Sigmoid colon (tissue), 4 donors: ENCODE results near the gene ENTPD2.

Experiments
- EP300 ChIP-seq, 4 donors: sonication (generic); formaldehyde crosslinking; IDR thresholded peaks; one replicate each; pipeline ENCODE4 v1.6.1; 2017; ENCODE audit warnings: antibody characterized with exemption in 4 of 4
- POLR2A ChIP-seq, 2 donors: fragments of 450-650 bp; IDR thresholded peaks; one replicate each; pipeline ENCODE4 v1.6.1; 2016; ENCODE audit warnings: antibody characterized with exemption in 2 of 2, mild to moderate bottlenecking in 2 of 2, moderate library complexity in 2 of 2
- POLR2AphosphoS5 ChIP-seq, 4 donors: sonication (generic); formaldehyde crosslinking; IDR thresholded peaks; one replicate each; pipeline ENCODE4 v1.6.1; 2017; ENCODE audit warnings: antibody characterized with exemption in 4 of 4

DNA sequence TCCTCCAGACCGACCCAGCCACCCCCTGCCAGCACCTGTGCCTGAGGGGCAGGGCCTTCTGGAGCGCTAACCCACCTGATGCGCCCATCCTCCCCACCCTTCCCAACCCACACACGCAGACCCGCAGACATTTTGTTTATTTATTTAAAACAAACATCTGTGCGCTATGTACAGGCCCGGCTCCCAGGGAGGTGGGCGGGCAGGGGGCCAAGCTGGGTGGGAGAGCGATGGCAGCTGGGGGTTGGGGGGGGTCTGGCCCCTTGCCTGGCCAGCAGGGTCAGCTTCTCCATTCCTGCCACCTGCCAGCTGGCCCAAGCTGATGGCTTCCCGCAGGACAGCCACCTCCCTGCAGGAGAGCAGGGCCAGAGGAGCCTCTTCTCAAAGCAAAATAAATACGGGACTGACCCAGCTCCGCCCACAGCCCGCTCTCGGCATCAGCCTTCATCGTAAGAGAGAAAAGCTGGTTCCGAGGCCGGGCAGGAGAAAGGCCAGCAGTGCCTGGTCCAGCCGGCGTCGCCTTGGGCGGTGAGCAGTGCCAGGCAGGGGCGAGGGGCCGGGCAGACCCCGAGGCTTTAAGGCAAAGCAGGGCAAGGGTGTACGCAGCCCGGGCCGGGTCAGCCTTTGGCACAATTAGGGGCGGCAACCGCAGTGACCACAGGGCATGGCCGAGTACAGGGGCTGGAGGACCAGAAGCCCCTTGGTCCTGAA lies 46.6 kb downstream of the ENTPD2 start:
- TF ChIP-seq POLR2A (IDR thresholded peaks at IDR 0.05) (no peak), POLR2AphosphoS5 (IDR thresholded peaks at IDR 0.05) (no peak), EP300 (IDR thresholded peaks at IDR 0.05) (no peak)
